Naive thymus-derived CD4-positive, alpha-beta T cell (primary cell): Measurements from ENCODE around the gene SSTR3. TPM values are rescaled to one million over a fixed set of nuclear protein-coding genes. Genes with fewer than 3 reads are reported as not detected.

Source experiments
- ATAC-seq: fragments of 150-1000 bp; cut with Tn5 transposase; 2 replicates; pipeline ENCODE4 v1.10.0; 2021; ENCODE audit warnings: mild to moderate bottlenecking, moderate library complexity
- CTCF ChIA-PET: fragments of 350-600 bp; sonication (Branson Sonifier 250); formaldehyde crosslinking; loops from one replicate; lab custom pipeline; 2021; ENCODE audit warnings: antibody characterized with exemption; lab: Charles Lee
- POLR2A ChIA-PET: fragments of 350-600 bp; sonication (Branson Sonifier 250); formaldehyde crosslinking; loops from one replicate; lab custom pipeline; 2021; ENCODE audit warnings: antibody characterized with exemption, inconsistent platforms; lab: Charles Lee
- DNase-seq, 9 donors: peaks; one replicate each; pipeline versions ENCODE4 v3.0.0 to v3.0.0-alpha.2; 2020 to 2022; ENCODE audit warnings: mixed read lengths in 1 of 9
- H3K27ac ChIP-seq: one replicate; pipeline ENCODE4 v1.7.0; 2013; ENCODE audit warnings: mild to moderate bottlenecking, low read depth, low read length, moderate library complexity
- H3K27me3 ChIP-seq, 2 donors: one replicate each; pipeline ENCODE4 v1.7.0; 2013; ENCODE audit warnings: low read length in 2 of 2, mild to moderate bottlenecking in 2 of 2, moderate library complexity in 2 of 2; ENCODE audit not compliant: control insufficient read depth in 2 of 2, insufficient read depth in 2 of 2
- H3K36me3 ChIP-seq, 3 experiments: 1 replicate in 2 of 3; 2 replicates in 1 of 3; pipeline ENCODE4 v1.7.0; 2013; ENCODE audit warnings: low read length in 3 of 3, mild to moderate bottlenecking in 3 of 3, moderate library complexity in 1 of 3; ENCODE audit not compliant: insufficient read depth in 3 of 3, control insufficient read depth in 2 of 3
- H3K4me1 ChIP-seq, 2 donors: one replicate each; pipeline ENCODE4 v1.7.0; 2013; ENCODE audit warnings: low read length in 2 of 2, mild to moderate bottlenecking in 2 of 2, moderate library complexity in 1 of 2; ENCODE audit not compliant: control insufficient read depth in 2 of 2, insufficient read depth in 2 of 2
- H3K4me3 ChIP-seq: 2 replicates; pipeline ENCODE4 v1.7.0; 2013; ENCODE audit warnings: mild to moderate bottlenecking, low read length
- H3K9me3 ChIP-seq, 3 experiments: 1 replicate in 2 of 3; 2 replicates in 1 of 3; pipeline ENCODE4 v1.7.0; 2013; ENCODE audit warnings: low read length in 3 of 3; ENCODE audit not compliant: control insufficient read depth in 2 of 3
- H3K27ac Mint-ChIP-seq, 9 donors: one replicate each; pipeline ENCODE4 v1.8.0; 2020 to 2022; ENCODE audit warnings: mixed read lengths in 9 of 9, mild to moderate bottlenecking in 8 of 9, moderate library complexity in 5 of 9, inconsistent platforms in 2 of 9
- H3K27me3 Mint-ChIP-seq, 5 donors: one replicate each; pipeline ENCODE4 v1.8.0; 2021 to 2022; ENCODE audit warnings: mixed read lengths in 5 of 5, mild to moderate bottlenecking in 1 of 5
- H3K36me3 Mint-ChIP-seq, 5 donors: one replicate each; pipeline ENCODE4 v1.8.0; 2020 to 2022; ENCODE audit warnings: mixed read lengths in 5 of 5, mild to moderate bottlenecking in 3 of 5, inconsistent platforms in 1 of 5
- H3K4me1 Mint-ChIP-seq, 7 donors: one replicate each; pipeline ENCODE4 v1.8.0; 2020 to 2022; ENCODE audit warnings: mixed read lengths in 7 of 7, mild to moderate bottlenecking in 3 of 7, inconsistent platforms in 1 of 7
- H3K4me3 Mint-ChIP-seq, 10 donors: one replicate each; pipeline ENCODE4 v1.8.0; 2020 to 2022; ENCODE audit warnings: mild to moderate bottlenecking in 10 of 10, mixed read lengths in 10 of 10, moderate library complexity in 6 of 10, inconsistent platforms in 2 of 10
- H3K9me3 Mint-ChIP-seq, 11 donors: one replicate each; pipeline ENCODE4 v1.8.0; 2020 to 2022; ENCODE audit warnings: mixed read lengths in 11 of 11, mild to moderate bottlenecking in 4 of 11, inconsistent platforms in 1 of 11, moderate library complexity in 1 of 11
- intact Hi-C, 2 donors: fragments of 100-400 bp; cut with micrococcal nuclease; formaldehyde crosslinking; loops; one replicate each; pipeline ENCODE4 v1.15.1; 2023
- polyA plus RNA-seq, 2 donors: library from polyadenylated mRNA; unstranded; fragments of 300-500 nt; fragmentation: Illumina TruSeq; gene quantifications; one replicate each; pipeline ENCODE4 v1.2.3, GENCODE V29; 2021
- total RNA-seq, 6 experiments: library from RNA in 5 of 6; stranded (reverse) in 5 of 6; gene quantifications; 1 replicate in 5 of 6; 2 replicates in 1 of 6; pipeline ENCODE4 v1.2.3 and lab custom pipeline; 2021 to 2026

SSTR3 gene
- total and polyA plus RNA-seq, 7 experiments from 2014 or later, result 3.9 to 30.4 (median 6.4) TPM

DNA sequence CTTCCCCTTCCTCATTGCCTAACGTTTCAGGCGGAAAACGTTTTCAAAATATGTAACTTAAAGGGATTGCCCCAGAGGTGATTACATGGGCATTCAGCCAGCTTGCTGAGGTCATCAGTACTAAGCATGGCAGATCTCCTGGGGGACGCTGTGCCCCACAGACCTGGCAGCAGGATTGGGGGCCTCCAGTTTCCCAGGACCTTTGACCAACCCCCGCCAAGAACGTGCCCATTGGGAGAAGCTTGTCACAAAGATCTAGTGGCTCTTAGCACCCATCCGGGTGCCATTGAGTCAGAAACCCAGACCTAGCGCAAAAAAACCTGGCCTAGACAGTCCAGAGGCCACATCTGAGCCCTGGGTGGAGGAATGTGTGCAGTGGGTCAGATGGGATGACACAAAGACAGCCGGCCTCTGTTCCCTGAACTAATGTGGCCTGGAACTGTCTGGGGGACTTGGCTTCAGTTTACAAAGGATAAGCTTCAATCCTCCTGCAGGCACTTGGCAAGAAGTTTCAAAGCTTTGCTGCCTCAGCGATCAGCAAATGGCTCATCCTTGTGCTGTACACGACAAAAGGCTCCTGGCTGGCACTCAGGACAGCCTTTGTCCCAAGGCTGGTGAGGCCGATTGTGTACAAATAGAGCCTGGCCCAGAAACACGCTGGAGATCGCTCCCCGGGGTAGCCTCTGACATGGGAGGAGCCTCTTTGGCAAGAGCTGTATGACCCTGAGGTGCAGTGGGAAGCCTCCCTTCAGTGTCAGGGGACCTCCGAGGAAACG lies 33.7 kb downstream of the SSTR3 start:
- POLR2A ChIA-PET, result interaction anchor here (1.2 kb wide), 1 partner anchor 10 kb away, joined by 3 read pairs; no protein-coding TSS in a partner anchor

GRCh38 chr22:37177755-37178154 lies 34.5 kb downstream of the SSTR3 start:
- H3K27me3 Mint-ChIP-seq, result peaks cover 0 to 9% (median 0%) of the 10 kb centered on the region in 5 donors
- H3K4me3 ChIP-seq, result no peak overlapping the region
- DNase-seq, result no peak

More for the DNA sequence above, 33.7 kb downstream of the SSTR3 start:
- ATAC-seq (no peak), DNase-seq (no peak)
- H3K4me3 ChIP-seq, result no peak overlapping the region
- CTCF ChIA-PET, result interaction anchor here (1.3 to 1.7 kb wide), 3 partner anchors 11 to 19 kb away, joined by 3 to 7 read pairs (median 3); no protein-coding TSS in a partner anchor
- Mint-ChIP-seq H3K27me3 (peaks cover 0 to 6% (median 0%) of the 10 kb centered on the region in 5 donors), H3K4me3 (no peak overlapping the region), H3K4me1 (peaks cover 13 to 28% (median 22%) of the 10 kb centered on the region in 7 donors), H3K36me3 (peaks cover 0 to 3% (median 0%) of the 10 kb centered on the region in 5 donors), H3K27ac (peak overlapping the region in 1 of 9 donors; percentile 3), H3K9me3 (peaks cover 0 to 3% (median 0%) of the 10 kb centered on the region in 11 donors)
- no peak overlapping the region for H3K27ac ChIP-seq
- H3K27me3 ChIP-seq, result no peaks in the 10 kb centered on the region
- no peaks in the 10 kb centered on the region for H3K9me3 ChIP-seq
- peaks cover 7 to 11% of the 10 kb centered on the region in 2 donors for H3K4me1 ChIP-seq
- intact Hi-C loops, result no loop called here
- no peaks in the 10 kb centered on the region for H3K36me3 ChIP-seq

DNA sequence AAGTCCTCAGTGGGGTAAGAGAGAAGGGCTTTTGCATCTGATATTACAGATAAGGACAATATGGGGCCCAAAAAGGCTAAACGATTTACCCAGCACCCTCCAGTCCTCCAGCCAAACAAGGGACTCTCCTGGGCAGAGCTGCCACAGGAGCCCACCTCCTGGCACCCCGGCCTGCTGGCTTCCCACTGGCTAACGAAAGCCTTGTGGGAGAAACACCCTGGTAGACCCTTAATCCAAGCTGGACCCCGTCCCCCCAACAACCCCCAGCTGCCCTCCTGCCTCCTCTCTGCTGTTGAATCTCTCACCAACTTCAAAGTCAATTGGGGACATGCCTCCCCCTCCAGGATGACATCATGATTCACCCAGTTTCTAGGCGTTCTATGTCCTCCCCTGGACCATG lies 35.1 kb downstream of the SSTR3 start:
- H3K4me3 Mint-ChIP-seq, result peak overlapping the region in 2 of 10 donors; percentile 74 to 76
- Histone ChIP-seq H3K36me3 (no peaks in the 10 kb centered on the region), H3K4me1 (peaks cover 0 to 11% of the 10 kb centered on the region in 2 donors), H3K27me3 (no peaks in the 10 kb centered on the region), H3K4me3 (no peak overlapping the region), H3K9me3 (no peaks in the 10 kb centered on the region), H3K27ac (no peak overlapping the region)
- H3K27ac Mint-ChIP-seq, result peak overlapping the region in 1 of 9 donors; percentile 56
- H3K27me3 Mint-ChIP-seq, result peaks cover 0 to 9% (median 0%) of the 10 kb centered on the region in 5 donors
- ChIA-PET CTCF (interaction anchor here (1.2 to 1.7 kb wide), 3 partner anchors 9 to 83 kb away, joined by 3 to 7 read pairs (median 3); no protein-coding TSS in a partner anchor), POLR2A (interaction anchor here (0.6 to 0.8 kb wide), 2 partner anchors 15 to 61 kb away, joined by 3 read pairs; no protein-coding TSS in a partner anchor)
- intact Hi-C loops, result no loop called here
- H3K36me3 Mint-ChIP-seq, result peaks cover 0 to 3% (median 0%) of the 10 kb centered on the region in 5 donors
- peaks cover 0 to 3% (median 0%) of the 10 kb centered on the region in 11 donors for H3K9me3 Mint-ChIP-seq
- DNase-seq (no peak), ATAC-seq (no peak)
- H3K4me1 Mint-ChIP-seq, result peaks cover 9 to 26% (median 22%) of the 10 kb centered on the region in 7 donors

More at GRCh38 chr22:37177755-37178154, 34.5 kb downstream of the SSTR3 start:
- Histone ChIP-seq H3K27me3 (no peaks in the 10 kb centered on the region), H3K27ac (no peak overlapping the region), H3K36me3 (no peaks in the 10 kb centered on the region), H3K9me3 (no peaks in the 10 kb centered on the region), H3K4me1 (peaks cover 0 to 11% of the 10 kb centered on the region in 2 donors)
- H3K36me3 Mint-ChIP-seq, result peaks cover 0 to 3% (median 0%) of the 10 kb centered on the region in 5 donors
- ChIA-PET POLR2A (interaction anchor here (0.8 kb wide), 1 partner anchor 60 kb away, joined by 3 read pairs; no protein-coding TSS in a partner anchor), CTCF (interaction anchor here (1.3 to 1.7 kb wide), 2 partner anchors 10 to 20 kb away, joined by 3 to 7 read pairs; no protein-coding TSS in a partner anchor)
- peak overlapping the region in 2 of 9 donors; percentile 10 to 56 for H3K27ac Mint-ChIP-seq
- intact Hi-C loops, result no loop called here
- no peak for ATAC-seq
- H3K4me3 Mint-ChIP-seq, result no peak overlapping the region
- H3K9me3 Mint-ChIP-seq, result peaks cover 0 to 3% (median 0%) of the 10 kb centered on the region in 11 donors
- H3K4me1 Mint-ChIP-seq, result peaks cover 9 to 26% (median 22%) of the 10 kb centered on the region in 7 donors

GRCh38 chr22:37176464-37177061 lies 35.7 kb downstream of the SSTR3 start:
- CTCF ChIA-PET, result interaction anchor here (1.2 to 1.7 kb wide), 3 partner anchors 9 to 84 kb away, joined by 3 to 7 read pairs (median 4); no protein-coding TSS in a partner anchor

DNA sequence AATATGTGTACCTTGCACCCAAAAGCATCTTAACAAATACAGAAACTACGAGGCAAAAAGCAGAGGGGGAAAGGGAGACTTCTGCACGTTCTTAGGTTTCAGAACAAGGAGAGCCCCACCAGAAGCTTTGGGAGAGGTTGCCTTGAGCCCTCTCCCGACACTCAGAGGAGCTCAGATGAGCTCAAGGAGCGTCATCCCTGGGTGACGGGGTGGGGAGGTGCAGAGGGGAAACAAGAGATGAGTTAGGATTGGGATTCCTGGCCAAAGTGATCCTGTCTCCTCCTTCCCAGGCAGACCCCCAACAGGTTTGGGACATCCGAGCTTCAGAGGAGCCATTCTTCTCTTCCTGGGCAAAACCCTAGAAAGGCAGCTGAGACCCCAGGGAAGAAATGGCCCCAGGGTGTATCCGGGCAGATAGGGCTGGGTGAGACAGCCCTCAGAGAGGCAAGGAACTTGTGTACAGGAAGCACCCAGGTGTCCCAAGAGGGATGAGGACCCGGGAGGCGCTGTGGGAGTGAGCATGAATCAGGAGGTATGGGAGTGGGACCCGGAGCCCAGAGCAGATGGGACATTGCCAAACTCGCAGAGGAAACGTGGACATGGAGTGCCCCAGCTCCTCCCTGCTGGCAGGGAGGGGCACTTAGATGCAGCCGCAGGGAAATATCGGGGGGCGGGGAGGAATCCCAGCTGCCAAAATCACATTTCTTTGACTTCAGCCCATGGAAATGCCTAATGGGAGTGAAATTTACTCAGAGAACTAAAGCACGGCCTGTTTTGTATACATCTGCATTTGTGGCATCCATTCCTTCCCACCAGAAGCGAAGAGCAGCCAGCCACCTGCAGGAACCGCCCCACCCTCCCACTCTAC lies 36.6 kb downstream of the SSTR3 start:
- Histone ChIP-seq H3K9me3 (no peaks in the 10 kb centered on the region), H3K4me3 (no peak overlapping the region), H3K27me3 (no peaks in the 10 kb centered on the region), H3K36me3 (no peaks in the 10 kb centered on the region), H3K27ac (no peak overlapping the region), H3K4me1 (peaks cover 3 to 11% of the 10 kb centered on the region in 2 donors)
- ChIA-PET POLR2A (interaction anchor here (0.9 to 1.7 kb wide), 2 partner anchors 22 to 31 kb away, joined by 3 to 4 read pairs; no protein-coding TSS in a partner anchor), CTCF (interaction anchor here (0.8 to 1.5 kb wide), 2 partner anchors 8 to 14 kb away, joined by 3 to 4 read pairs; no protein-coding TSS in a partner anchor)
- no peak for DNase-seq
- Mint-ChIP-seq H3K4me1 (peaks cover 9 to 35% (median 26%) of the 10 kb centered on the region in 7 donors), H3K9me3 (peaks cover 0 to 3% (median 0%) of the 10 kb centered on the region in 11 donors), H3K4me3 (peak overlapping the region in 4 of 10 donors; percentile 16 to 88 (median 66)), H3K27me3 (peaks cover 0 to 9% (median 0%) of the 10 kb centered on the region in 5 donors), H3K36me3 (peaks cover 0 to 2% (median 0%) of the 10 kb centered on the region in 5 donors), H3K27ac (peak overlapping the region in 2 of 9 donors; percentile 24 to 91)
- no peak for ATAC-seq
- intact Hi-C loops, result no loop called here

More at GRCh38 chr22:37176464-37177061, 35.7 kb downstream of the SSTR3 start:
- no peak overlapping the region for H3K27ac ChIP-seq
- POLR2A ChIA-PET, result interaction anchor here (0.6 to 1.7 kb wide), 3 partner anchors 16 to 32 kb away, joined by 3 to 4 read pairs (median 3); no protein-coding TSS in a partner anchor
- peak; percentile 82 for ATAC-seq
- DNase-seq, result peak in 1 of 9 donors; percentile 42
- H3K4me3 ChIP-seq, result no peak overlapping the region
- H3K36me3 ChIP-seq, result no peaks in the 10 kb centered on the region
- H3K9me3 ChIP-seq, result no peaks in the 10 kb centered on the region
- peaks cover 0 to 3% (median 0%) of the 10 kb centered on the region in 11 donors for H3K9me3 Mint-ChIP-seq
- peak overlapping the region in 7 of 9 donors; percentile 27 to 91 (median 65) for H3K27ac Mint-ChIP-seq
- intact Hi-C loops, result no loop called here
- peaks cover 9 to 27% (median 22%) of the 10 kb centered on the region in 7 donors for H3K4me1 Mint-ChIP-seq
- peaks cover 0 to 9% (median 0%) of the 10 kb centered on the region in 5 donors for H3K27me3 Mint-ChIP-seq
- peaks cover 0 to 2% (median 0%) of the 10 kb centered on the region in 5 donors for H3K36me3 Mint-ChIP-seq
- peaks cover 0 to 11% of the 10 kb centered on the region in 2 donors for H3K4me1 ChIP-seq
- H3K27me3 ChIP-seq, result no peaks in the 10 kb centered on the region
- peak overlapping the region in 8 of 10 donors; percentile 58 to 88 (median 75) for H3K4me3 Mint-ChIP-seq
